Kidney epithelial cell (primary cell): Measurements from ENCODE around the gene PIP4K2C. TPM values are rescaled to one million over a fixed set of nuclear protein-coding genes. Genes with fewer than 3 reads are reported as not detected.

ENCODE experiments used
- total RNA-seq: library from RNA; depleted of rRNA; stranded (reverse); fragments of >200 nt; gene quantifications from 2 replicates; pipeline ENCODE4 v1.2.3, GENCODE V29; 2015

PIP4K2C gene
- total RNA-seq, 1 donor from 2014 or later: 105 TPM

Other genes starting within 250 kb of the PIP4K2C start
- gene R3HDM2, start 160.1 kb upstream of the PIP4K2C start, total RNA-seq: 17.9 and 18.5 TPM in 2 replicates
- not detected in 2 replicates for gene INHBC, start 156.4 kb upstream of the PIP4K2C start, total RNA-seq
- gene INHBE, start 135.9 kb upstream of the PIP4K2C start, total RNA-seq: 4.4 and 8.7 TPM in 2 replicates
- 1.6 TPM in 2 replicates for gene GLI1, start 131.4 kb upstream of the PIP4K2C start, total RNA-seq
- 1.1 and 2.9 TPM in 2 replicates for gene ARHGAP9, start 111.3 kb upstream of the PIP4K2C start, total RNA-seq
- gene MARS1, start 103.1 kb upstream of the PIP4K2C start, total RNA-seq: 260 and 268 TPM in 2 replicates
- 95.7 and 107 TPM in 2 replicates for gene DDIT3, start 70.7 kb upstream of the PIP4K2C start, total RNA-seq
- gene MBD6, start 68.4 kb upstream of the PIP4K2C start, total RNA-seq: 10.0 and 11.6 TPM in 2 replicates
- 154 and 191 TPM in 2 replicates for gene DCTN2, start 44.0 kb upstream of the PIP4K2C start, total RNA-seq
- 1.2 and 1.9 TPM in 2 replicates for gene KIF5A, start 41.1 kb upstream of the PIP4K2C start, total RNA-seq
- gene DTX3, start 13.6 kb downstream of the PIP4K2C start, total RNA-seq: 27.3 and 34.1 TPM in 2 replicates
- gene ARHGEF25, start 20.2 kb downstream of the PIP4K2C start, total RNA-seq: 2.3 and 2.4 TPM in 2 replicates
- gene B4GALNT1, start 42.0 kb downstream of the PIP4K2C start, total RNA-seq: 0.48 and 2.2 TPM in 2 replicates
- 268 and 310 TPM in 2 replicates for gene OS9, start 102.9 kb downstream of the PIP4K2C start, total RNA-seq
- under 0.01 TPM in 1 of 2 replicates, not detected in the other for gene AGAP2, start 147.6 kb downstream of the PIP4K2C start, total RNA-seq
- 39.6 and 77.1 TPM in 2 replicates for gene TSPAN31, start 153.8 kb downstream of the PIP4K2C start, total RNA-seq
- gene CDK4, start 161.1 kb downstream of the PIP4K2C start, total RNA-seq: 257 and 298 TPM in 2 replicates
- gene MARCHF9, start 163.9 kb downstream of the PIP4K2C start, total RNA-seq: 15.1 and 16.7 TPM in 2 replicates
- gene CYP27B1, start 175.9 kb downstream of the PIP4K2C start, total RNA-seq: 4.3 and 5.2 TPM in 2 replicates
- 20.3 and 22.4 TPM in 2 replicates for gene METTL1, start 180.9 kb downstream of the PIP4K2C start, total RNA-seq
- 7.3 and 11.3 TPM in 2 replicates for gene EEF1AKMT3, start 181.4 kb downstream of the PIP4K2C start, total RNA-seq
- gene TSFM, start 191.6 kb downstream of the PIP4K2C start, total RNA-seq: 21.5 and 31.5 TPM in 2 replicates
- 0.17 and 3.0 TPM in 2 replicates for gene AVIL, start 227.5 kb downstream of the PIP4K2C start, total RNA-seq